ENCODE results near the gene ERBB2.

DNA sequence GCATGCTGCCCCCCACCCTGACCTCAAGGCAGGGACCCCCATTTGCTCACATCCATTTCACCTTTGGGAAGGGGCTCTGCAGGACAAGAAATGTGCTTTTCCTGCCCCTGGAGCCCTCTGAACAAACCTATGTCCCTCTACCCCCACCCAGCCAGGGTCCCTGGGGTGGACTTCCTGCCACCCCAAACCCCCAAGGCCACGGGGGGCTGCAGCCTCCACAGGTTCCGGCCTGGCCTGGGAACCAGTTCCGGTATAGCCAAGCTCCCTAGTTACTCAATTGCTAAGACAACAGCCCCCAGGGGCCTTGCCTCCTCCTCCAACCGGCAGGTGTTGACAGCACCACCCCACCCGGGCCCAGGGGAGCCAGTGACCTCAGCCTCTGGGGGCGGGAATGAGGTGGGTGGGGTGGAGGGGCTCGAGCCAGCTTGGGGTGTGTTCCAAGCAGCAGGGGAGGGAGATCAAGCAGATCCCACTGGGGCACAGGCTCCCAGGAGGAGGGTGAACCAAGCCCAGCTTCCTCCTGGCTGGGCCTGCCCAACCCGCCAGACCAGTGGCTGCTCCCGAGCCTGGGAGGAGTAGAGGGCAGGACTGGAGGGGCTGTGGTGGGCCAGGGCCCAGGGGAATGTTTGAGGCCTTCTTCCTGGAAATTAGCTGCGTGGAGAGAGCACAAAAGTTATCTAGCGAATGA is 25.0 kb upstream of the ERBB2 start:
- TF ChIP-seq EZH2phosphoT487 (IDR thresholded peaks at IDR 0.05; ENCODE audit: insufficient read depth, low read depth) = no peak
- TF ChIP-seq EZH2 (IDR thresholded peaks at IDR 0.05; ENCODE audit: insufficient read depth, poor library complexity, severe bottlenecking) = no peak

Data from GM23248 (cell line).